LoVo (cell line): Measurements from ENCODE around the gene GSS.
A peak's percentile ranks its signal among the peaks of the same experiment; 100 is the strongest.

ENCODE experiments used
- DNase-seq: peaks from one replicate; pipeline ENCODE4 v3.0.0-alpha.2; 2016; ENCODE audit warnings: low spot score

The GSS gene

GRCh38 chr20:34946661-34947060 is 8.9 kb downstream of the GSS start:
- DNase-seq = no peak

DNA sequence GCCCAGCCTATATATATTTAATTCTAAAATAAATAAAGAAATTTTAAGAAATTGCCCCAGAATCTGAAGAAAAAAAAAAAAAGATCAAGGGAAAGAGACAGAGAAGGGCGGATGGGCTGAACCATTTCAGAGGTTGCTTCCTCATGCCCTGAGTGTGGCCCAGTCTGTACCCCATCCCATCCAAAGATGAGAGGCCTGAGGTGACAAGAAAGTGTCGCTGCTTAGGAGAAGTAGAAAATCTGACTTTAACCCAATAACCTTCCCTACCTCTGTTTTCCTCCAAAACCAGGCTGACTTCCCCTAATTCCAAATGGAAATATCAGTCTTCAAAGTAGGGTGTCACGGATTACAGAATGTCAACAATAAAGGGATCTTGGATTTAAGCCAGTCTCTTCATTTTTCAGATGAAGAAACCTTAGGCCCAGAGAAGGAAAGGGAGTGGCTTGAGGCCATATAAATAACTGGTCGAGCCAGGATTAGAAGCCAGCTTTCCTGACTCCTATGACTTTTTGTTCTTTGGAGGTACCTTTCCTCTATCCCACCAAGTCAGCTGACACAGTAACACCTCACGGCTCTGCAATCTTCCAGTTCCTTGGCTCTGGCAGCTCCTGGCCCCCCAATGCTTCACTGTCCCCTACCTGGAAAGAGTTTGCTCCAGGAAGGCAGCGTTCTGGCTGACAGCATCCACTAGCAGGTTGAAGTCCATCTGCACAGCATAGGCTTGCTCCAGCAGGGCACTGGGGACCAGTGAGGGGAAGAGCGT is 10.1 kb downstream of the GSS start:
- peak; percentile 44 for DNase-seq

GRCh38 chr20:34943808-34944567 is 11.6 kb downstream of the GSS start:
- peak; percentile 44 for DNase-seq

- no peak for DNase-seq
Observed at GRCh38 chr20:34942301-34942700, 13.3 kb downstream of the GSS start.

DNA sequence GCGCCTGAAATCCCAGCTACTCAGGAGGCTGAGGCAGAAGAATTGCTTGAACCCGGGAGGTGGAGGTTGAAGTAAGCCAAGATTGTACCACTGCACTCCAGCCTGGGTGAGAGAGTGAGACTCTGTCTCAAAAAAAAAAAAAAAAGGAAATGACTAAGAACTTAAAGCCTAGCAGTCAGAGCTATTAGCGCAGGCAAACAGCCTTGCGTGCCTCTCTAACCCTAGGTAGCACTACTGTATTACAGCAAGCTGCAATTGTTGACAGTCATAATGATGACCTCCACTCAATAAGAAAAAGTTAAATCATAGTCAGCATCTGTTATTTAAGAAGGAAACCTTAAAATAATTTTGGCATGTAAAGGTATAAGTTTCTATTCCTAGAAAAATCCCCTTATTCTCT is 14.4 kb downstream of the GSS start:
- DNase-seq = no peak

DNA sequence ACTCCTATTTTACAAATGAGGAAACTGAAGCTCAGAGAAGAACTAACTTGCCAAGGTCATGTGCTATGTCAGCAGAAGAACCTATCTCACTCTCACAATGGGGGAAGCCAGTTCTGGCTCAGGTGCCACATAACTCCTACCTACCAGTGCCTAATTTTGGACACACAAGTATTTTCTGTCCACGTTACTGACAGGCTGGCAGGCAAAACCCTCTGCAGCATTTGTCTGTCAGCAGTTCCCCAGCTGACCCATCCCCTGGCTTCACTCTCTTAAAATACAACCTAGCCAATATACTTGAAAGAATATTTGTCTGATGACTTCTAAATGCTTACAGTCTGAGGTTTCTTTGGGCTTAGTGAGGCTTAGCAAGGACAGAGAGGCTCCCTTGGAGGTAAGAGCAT is 15.5 kb downstream of the GSS start:
- DNase-seq = no peak

GRCh38 chr20:34938466-34939163 is 17.0 kb downstream of the GSS start:
- DNase-seq = no peak

- no peak for DNase-seq
Observed at GRCh38 chr20:34931771-34932170, 23.8 kb downstream of the GSS start.

GRCh38 chr20:34928411-34928810 is 27.2 kb downstream of the GSS start:
- no peak for DNase-seq

GRCh38 chr20:34927736-34928135 is 27.9 kb downstream of the GSS start:
- no peak for DNase-seq

GRCh38 chr20:34926581-34926980 is 29.0 kb downstream of the GSS start:
- DNase-seq = no peak

- no peak for DNase-seq
Observed at GRCh38 chr20:34925981-34926380, 29.6 kb downstream of the GSS start.

DNA sequence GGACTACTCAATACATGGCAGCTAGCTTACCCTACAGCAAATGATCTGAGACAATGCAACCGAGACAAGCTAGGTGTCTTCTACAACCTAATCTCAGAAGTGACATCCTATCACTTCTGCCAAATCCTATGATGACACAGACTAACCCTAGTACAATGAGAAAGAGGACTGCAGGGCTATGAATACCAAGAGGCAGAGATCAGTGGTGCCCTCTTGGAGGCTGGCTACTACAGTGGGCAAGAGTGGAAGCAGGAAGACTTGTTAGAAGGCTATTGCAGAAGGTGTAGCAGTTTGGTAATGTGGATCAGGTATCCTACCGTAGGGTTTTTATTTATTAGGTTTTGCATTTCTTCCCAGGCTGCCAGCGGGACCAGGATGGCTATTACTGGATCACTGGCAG is 30.3 kb downstream of the GSS start:
- DNase-seq = no peak

- no peak for DNase-seq
Observed at GRCh38 chr20:34923414-34923813, 32.2 kb downstream of the GSS start.

- peak; percentile 22 for DNase-seq
Observed at GRCh38 chr20:34922654-34923381, 32.8 kb downstream of the GSS start.

- DNase-seq = no peak
Observed at GRCh38 chr20:34921436-34921835, 34.2 kb downstream of the GSS start.

DNA sequence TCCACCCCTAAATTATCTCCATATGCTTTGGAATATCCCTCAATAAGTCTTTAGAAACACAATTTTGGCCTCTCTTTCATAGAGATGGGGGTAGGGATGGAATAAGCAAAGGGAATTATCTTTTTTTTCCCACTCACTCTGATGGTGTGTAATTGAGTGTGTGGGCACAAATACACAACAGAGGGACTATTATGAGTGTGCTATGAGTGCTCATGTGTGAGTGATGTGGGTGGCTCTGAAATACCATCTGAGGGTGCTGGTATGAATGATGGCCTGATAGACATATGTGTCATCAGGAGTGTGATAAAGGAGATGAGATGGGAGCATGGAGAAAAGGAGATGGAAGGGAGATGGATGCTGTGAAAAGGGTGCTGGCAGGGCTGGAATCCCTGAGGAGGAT is 35.6 kb downstream of the GSS start:
- DNase-seq = no peak

DNA sequence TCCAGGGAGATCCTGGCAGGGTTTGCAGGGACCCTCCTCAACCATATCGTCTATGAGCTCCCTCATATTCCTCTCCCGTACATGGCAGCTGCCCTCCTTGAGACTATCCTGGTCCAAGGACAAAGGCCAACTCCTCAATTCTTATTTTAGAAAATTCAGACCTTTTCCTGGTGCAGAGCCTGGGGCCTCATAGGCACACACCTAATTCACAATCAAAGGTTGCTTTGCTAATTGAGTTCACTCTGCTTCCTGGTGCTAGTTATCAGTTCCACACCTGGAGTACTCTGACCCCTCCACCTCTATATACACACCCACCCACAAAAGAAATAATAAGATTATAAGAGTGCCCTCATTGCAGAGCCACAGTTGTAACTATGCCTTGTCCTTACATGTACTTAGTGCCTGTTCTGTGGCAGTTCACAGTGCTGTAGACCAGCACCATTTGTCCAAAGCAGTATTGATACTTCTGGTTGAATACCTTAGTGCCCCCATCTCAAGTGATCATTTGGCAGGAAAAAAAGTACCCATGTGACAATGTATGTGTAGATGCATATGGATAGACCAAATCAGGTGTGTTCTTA is 38.7 kb downstream of the GSS start:
- peak; percentile 10 for DNase-seq

DNA sequence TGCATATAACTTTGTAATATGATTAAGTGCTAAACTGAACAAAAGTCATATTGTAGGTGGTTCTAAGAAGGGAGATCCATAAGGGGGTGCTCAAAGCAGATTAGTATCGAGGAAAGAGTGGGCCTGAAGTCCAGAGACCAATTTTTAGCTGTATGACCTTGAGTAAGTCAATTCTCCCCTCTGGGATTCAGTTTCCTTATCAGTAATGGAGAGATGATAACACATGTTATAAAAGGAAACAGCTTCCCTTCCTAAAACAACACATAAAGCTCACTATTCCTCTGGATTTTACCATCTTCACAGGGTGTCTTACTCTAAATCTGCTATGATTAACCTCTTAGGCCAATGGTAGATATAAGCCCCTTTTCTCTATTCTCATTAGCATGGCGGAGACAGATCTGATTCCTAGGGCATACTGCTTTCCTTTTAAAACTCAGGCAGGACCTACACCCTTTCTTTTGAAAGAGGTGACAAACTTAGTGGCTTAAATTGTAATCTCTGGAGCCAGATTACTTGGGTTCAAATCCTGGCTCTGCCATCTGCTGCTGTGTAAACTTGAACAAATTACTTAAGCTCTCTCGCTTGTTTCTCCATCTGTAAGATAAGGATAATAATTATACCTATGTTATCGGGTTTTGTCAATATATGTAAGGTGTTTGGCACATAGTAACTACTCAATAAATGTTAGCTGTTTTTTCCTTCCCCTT is 39.7 kb downstream of the GSS start:
- DNase-seq = no peak

DNA sequence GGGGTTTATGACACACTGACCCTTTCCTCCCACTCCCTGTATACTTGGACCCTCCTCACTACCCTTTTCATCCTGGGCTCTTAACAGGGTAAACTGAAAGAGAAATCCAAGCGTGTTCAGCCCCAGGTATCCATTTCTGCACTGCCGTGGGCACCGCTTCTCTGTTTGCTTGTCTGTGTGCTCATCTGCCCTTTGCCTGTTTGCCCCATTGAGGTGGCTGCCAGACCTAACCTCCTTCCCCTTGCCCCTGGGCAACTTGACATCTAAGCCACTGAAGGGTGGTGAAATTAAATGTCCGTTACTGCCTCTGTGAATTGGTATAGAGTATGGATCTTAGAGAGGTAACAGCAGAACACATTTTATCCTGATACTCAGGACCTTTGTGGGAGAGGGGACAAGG is 40.5 kb downstream of the GSS start:
- no peak for DNase-seq
